ENCODE data around the gene MYOF.

Gene MYOF

GRCh38 chr10:93482145-93482834 is at the start of gene MYOF:
TSS of gene MYOF (minus strand) at chr10:93482334. CDS start at chr10:93482194, 140 bp downstream.
- DNase-seq (ENCODE audit: low read depth), result no peak

- no peak for DNase-seq (ENCODE audit: low read depth)
These were observed 36.4 kb upstream of the MYOF start for GRCh38 chr10:93518531-93518930.

- no peak for DNase-seq (ENCODE audit: low read depth)
These were observed 33.9 kb upstream of the MYOF start for GRCh38 chr10:93516006-93516380.

- no peak for DNase-seq (ENCODE audit: low read depth)
These were observed 33.2 kb upstream of the MYOF start for GRCh38 chr10:93515071-93516005.

- DNase-seq (ENCODE audit: low read depth), result no peak
These were observed 32.4 kb upstream of the MYOF start for GRCh38 chr10:93514521-93514920.

- no peak for DNase-seq (ENCODE audit: low read depth)
These were observed 31.0 kb upstream of the MYOF start for GRCh38 chr10:93513091-93513490.

- DNase-seq (ENCODE audit: low read depth), result no peak
These were observed 30.4 kb upstream of the MYOF start for GRCh38 chr10:93512565-93512964.

- DNase-seq (ENCODE audit: low read depth), result no peak
These were observed 27.7 kb upstream of the MYOF start for GRCh38 chr10:93509816-93510215.

- DNase-seq (ENCODE audit: low read depth), result no peak
These were observed 22.9 kb upstream of the MYOF start for GRCh38 chr10:93505075-93505474.

GRCh38 chr10:93503075-93503474 is 20.9 kb upstream of the MYOF start:
- no peak for DNase-seq (ENCODE audit: low read depth)

GRCh38 chr10:93501650-93502049 is 19.5 kb upstream of the MYOF start:
- DNase-seq (ENCODE audit: low read depth), result no peak

GRCh38 chr10:93498166-93498565 is 16.0 kb upstream of the MYOF start:
- no peak for DNase-seq (ENCODE audit: low read depth)

- peak; percentile 92 for DNase-seq (ENCODE audit: low read depth)
These were observed 14.3 kb upstream of the MYOF start, which contains the start of gene CEP55 for GRCh38 chr10:93496322-93497041. TSS of gene CEP55 (plus strand) at chr10:93496612. CDS start at chr10:93500052, 3,440 bp downstream.

GRCh38 chr10:93495654-93496321 is 13.7 kb upstream of the MYOF start:
- DNase-seq (ENCODE audit: low read depth), result no peak

GRCh38 chr10:93494494-93494893 is 12.4 kb upstream of the MYOF start:
- DNase-seq (ENCODE audit: low read depth), result no peak

- DNase-seq (ENCODE audit: low read depth), result no peak
These were observed 11.0 kb upstream of the MYOF start for GRCh38 chr10:93493162-93493561.

- DNase-seq (ENCODE audit: low read depth), result no peak
These were observed 9.5 kb upstream of the MYOF start for GRCh38 chr10:93491602-93492121.

GRCh38 chr10:93488956-93489528 is 6.9 kb upstream of the MYOF start:
- no peak for DNase-seq (ENCODE audit: low read depth)

- no peak for DNase-seq (ENCODE audit: low read depth)
These were observed 3.6 kb upstream of the MYOF start for GRCh38 chr10:93485690-93486089.

- no peak for DNase-seq (ENCODE audit: low read depth)
These were observed 443 bp downstream of the MYOF start for GRCh38 chr10:93481637-93482144.

- no peak for DNase-seq (ENCODE audit: low read depth)
These were observed 3.3 kb downstream of the MYOF start for GRCh38 chr10:93478873-93479272.

Data from stimulated activated CD8-positive, alpha-beta memory T cell treated with anti-CD3 and anti-CD28 coated beads, Interleukin-15, amount 100 ng/mL, for 1 hour (primary cell).